AG09309 (cell line): ENCODE results near the gene SLCO2B1.

Experiments
- DNase-seq: peaks from one replicate; pipeline ENCODE4 v3.0.0-alpha.2; 2010; ENCODE audit warnings: low read depth
- H3K4me3 ChIP-seq: 2 replicates; pipeline ENCODE4 v1.5.1; 2011; ENCODE audit warnings: mild to moderate bottlenecking, low read depth, low read length, moderate library complexity; ENCODE audit not compliant: control insufficient read depth
- CTCF ChIP-seq: IDR thresholded peaks from 2 replicates; pipeline ENCODE4 v1.5.1; 2011; ENCODE audit warnings: mild to moderate bottlenecking, low read depth, low read length, inconsistent platforms; ENCODE audit not compliant: insufficient read depth, control insufficient read depth; ENCODE audit errors: missing control alignments

Gene SLCO2B1

GRCh38 chr11:75184757-75185425 is 34.0 kb downstream of the SLCO2B1 start:
- no peak for DNase-seq
- no peak for TF ChIP-seq CTCF
- no peak overlapping the region for H3K4me3 ChIP-seq

- no peak for TF ChIP-seq CTCF
- DNase-seq: no peak
- H3K4me3 ChIP-seq: no peak overlapping the region
These were observed 35.0 kb downstream of the SLCO2B1 start for GRCh38 chr11:75185866-75186265.

GRCh38 chr11:75186999-75187398 is 36.1 kb downstream of the SLCO2B1 start:
- TF ChIP-seq CTCF: no peak
- DNase-seq: no peak
- no peak overlapping the region for H3K4me3 ChIP-seq

GRCh38 chr11:75188671-75189070 is 37.8 kb downstream of the SLCO2B1 start:
- H3K4me3 ChIP-seq: no peak overlapping the region
- no peak for TF ChIP-seq CTCF
- no peak for DNase-seq

GRCh38 chr11:75189108-75189507 is 38.2 kb downstream of the SLCO2B1 start:
- H3K4me3 ChIP-seq: no peak overlapping the region
- DNase-seq: no peak
- TF ChIP-seq CTCF: no peak

- H3K4me3 ChIP-seq: no peak overlapping the region
- DNase-seq: no peak
- TF ChIP-seq CTCF: no peak
These were observed 39.0 kb downstream of the SLCO2B1 start for GRCh38 chr11:75189911-75190310.
